Measurements from ENCODE around the gene CORO7.
A peak's percentile ranks its signal among the peaks of the same experiment; 100 is the strongest.

The CORO7 gene

GRCh38 chr16:4416200-4417032, at the start of gene CORO7:
TSS of gene CORO7 (minus strand) at chr16:4416596. CDS start at chr16:4416518, 78 bp downstream.
- intact Hi-C loops (cut with DNase I), result no loop called here

GRCh38 chr16:4463522-4464163, 47.2 kb upstream of the CORO7 start:
- intact Hi-C loops (cut with DNase I), result no loop called here
- DNase-seq, result no peak

More at GRCh38 chr16:4416200-4417032, at the start of gene CORO7:
- DNase-seq, result peak; percentile 95 to 100 (median 99)

- peak in 20 of 42 donors; percentile 15 to 69 (median 36) for DNase-seq
These were observed 45.1 kb upstream of the CORO7 start for GRCh38 chr16:4461250-4462085.

DNA sequence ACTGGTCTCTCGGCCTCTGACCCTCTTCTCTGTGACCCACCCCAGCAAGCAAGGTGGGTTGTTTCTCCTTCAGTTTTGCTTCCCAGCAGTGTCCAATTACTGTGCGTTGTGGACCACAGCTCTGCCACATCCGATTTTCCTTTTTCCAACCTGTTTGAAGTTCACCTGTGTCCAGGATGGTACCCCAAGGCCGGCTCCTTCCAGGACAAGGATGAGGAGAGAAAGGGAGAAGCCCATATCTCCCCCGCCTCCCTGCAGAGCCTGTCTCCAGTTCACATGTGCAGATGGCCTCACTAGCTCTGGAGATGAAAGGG, 44.5 kb upstream of the CORO7 start:
- intact Hi-C loops (cut with DNase I), result no loop called here
- DNase-seq, result peak in 7 of 42 donors; percentile 21 to 53 (median 28)

More at GRCh38 chr16:4461250-4462085, 45.1 kb upstream of the CORO7 start:
- intact Hi-C loops (cut with DNase I), result no loop called here

GRCh38 chr16:4455951-4456350, 39.6 kb upstream of the CORO7 start:
- DNase-seq, result no peak
- intact Hi-C loops (cut with DNase I), result no loop called here

DNA sequence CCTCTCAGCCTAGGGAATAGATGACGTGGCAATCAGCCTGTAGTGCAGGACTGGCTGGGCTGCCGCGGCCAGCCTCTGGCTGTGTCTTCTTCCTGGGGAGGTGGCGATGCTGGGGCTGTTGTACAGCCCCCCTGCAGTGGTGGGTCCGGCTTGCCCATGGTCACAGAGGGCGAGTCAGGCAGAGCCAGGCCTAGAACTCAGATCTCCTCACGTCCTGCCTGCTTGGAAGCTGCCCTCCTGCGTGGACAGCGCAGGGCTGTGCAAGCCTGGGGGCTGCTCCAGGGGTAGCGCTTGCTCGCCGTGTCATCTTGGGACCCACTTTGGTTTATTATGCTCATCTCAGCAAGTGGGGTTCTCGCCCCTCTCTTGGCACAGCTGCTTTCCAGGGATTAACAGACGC, 38.7 kb upstream of the CORO7 start:
- no peak for DNase-seq
- intact Hi-C loops (cut with DNase I), result no loop called here

DNA sequence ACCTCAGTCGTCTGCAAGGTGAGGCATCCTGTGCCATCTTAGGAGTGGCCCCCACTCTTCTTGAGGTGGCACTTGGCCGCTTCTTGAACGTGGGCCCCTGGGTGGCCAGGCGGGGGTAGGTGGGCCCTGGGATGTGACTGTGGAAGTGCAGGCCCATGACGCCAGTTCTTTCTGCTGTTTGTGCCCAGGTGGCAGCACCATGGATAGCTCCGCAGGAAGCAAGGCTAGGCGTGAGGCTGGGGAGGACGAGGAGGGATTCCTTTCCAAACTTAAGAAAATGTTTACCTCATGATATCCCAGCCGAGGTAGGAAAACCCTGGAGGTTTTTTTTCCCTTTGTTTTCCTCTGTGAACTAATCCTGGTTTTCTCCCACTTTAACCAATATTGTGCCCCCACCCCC, 38.2 kb upstream of the CORO7 start:
- intact Hi-C loops (cut with DNase I), result no loop called here
- no peak for DNase-seq

- DNase-seq, result peak in 1 of 42 donors; percentile 38
- intact Hi-C loops (cut with DNase I), result no loop called here
These were observed 36.3 kb upstream of the CORO7 start for GRCh38 chr16:4452674-4453073.

- DNase-seq, result no peak
- intact Hi-C loops (cut with DNase I), result no loop called here
These were observed 34.6 kb upstream of the CORO7 start for GRCh38 chr16:4450931-4451519.

- intact Hi-C loops (cut with DNase I), result no loop called here
- no peak for DNase-seq
These were observed 34.0 kb upstream of the CORO7 start for GRCh38 chr16:4450430-4450829.

GRCh38 chr16:4443986-4444385, 27.6 kb upstream of the CORO7 start:
- peak in 22 of 42 donors; percentile 14 to 76 (median 34) for DNase-seq
- intact Hi-C loops (cut with DNase I), result no loop called here

DNA sequence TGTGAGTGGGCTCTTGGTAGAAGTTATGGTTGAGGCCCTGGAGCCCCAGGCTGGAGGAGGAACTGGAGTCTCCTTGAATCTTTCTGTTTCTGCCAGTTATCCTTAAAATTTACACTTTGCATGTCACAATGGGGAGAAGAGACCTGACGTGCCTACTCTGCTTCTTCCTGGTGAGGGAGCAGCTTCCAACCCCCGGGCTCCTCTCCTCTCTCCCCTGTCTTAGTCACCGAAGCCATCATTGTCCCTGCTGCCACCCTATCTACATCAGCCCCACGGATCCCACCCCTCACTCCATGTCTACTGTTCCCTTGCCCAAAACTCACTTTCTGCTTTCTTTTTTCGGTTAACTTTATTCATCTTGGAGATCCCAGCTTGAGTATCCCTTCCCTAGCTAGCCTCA, 26.9 kb upstream of the CORO7 start:
- DNase-seq, result peak in 34 of 42 donors; percentile 22 to 86 (median 49)
- intact Hi-C loops (cut with DNase I), result no loop called here

DNA sequence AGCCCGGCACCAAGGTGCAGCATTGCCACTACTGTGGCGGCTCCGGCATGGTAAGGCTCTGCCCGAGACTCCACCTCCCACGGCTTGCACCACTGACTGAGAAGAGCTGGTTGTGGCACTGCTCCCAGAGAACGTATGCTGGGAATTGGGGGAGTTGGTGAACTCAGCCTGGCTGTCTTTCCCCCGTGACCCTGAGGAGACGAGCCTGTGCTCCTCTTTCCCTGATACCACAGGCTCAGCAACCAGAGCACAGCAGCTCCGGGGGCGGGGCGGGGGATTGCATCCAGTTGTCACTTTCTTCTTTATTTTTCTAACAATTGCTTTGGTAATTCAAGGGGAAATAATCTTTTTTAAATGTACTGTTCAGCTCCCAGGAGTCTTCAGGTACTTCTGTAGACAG, 26.0 kb upstream of the CORO7 start:
- peak in 24 of 42 donors; percentile 10 to 55 (median 30) for DNase-seq
- intact Hi-C loops (cut with DNase I), result no loop called here

- intact Hi-C loops (cut with DNase I), result no loop called here
- no peak for DNase-seq
These were observed 21.0 kb upstream of the CORO7 start for GRCh38 chr16:4437366-4437765.

DNA sequence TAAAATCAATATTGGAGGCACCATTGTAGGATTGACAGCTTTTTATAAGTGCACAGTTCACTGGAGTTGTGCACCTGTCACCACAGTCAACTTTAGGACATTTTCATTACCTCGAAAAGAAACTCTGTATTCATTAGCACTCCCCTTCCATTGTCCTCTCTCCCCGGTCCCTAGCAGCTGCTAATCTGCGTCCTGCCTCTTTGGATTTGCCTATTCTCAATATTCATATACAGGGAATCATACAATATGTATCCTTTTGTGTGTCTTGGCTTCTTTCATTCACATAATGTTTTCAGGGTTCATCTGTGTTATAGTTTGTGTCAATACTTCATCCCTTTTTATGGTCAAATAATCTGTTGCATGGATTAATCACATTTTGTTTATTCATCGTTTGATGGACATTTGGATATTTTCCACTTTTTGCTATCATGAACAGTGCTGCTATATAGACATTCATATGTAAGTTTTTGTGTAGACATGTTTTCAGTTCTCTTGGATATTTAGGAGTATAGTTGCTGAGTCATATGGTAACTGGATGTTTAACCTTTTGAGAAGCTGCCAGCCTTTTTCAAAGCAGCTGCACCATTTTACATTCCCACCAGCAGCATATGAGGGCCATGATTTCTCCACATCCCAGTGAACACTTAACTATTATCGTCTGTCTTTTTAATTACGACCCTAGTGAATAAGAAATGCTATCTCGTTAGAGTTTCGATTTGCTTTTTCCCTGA, 19.1 kb upstream of the CORO7 start:
- intact Hi-C loops (cut with DNase I), result no loop called here
- no peak for DNase-seq

DNA sequence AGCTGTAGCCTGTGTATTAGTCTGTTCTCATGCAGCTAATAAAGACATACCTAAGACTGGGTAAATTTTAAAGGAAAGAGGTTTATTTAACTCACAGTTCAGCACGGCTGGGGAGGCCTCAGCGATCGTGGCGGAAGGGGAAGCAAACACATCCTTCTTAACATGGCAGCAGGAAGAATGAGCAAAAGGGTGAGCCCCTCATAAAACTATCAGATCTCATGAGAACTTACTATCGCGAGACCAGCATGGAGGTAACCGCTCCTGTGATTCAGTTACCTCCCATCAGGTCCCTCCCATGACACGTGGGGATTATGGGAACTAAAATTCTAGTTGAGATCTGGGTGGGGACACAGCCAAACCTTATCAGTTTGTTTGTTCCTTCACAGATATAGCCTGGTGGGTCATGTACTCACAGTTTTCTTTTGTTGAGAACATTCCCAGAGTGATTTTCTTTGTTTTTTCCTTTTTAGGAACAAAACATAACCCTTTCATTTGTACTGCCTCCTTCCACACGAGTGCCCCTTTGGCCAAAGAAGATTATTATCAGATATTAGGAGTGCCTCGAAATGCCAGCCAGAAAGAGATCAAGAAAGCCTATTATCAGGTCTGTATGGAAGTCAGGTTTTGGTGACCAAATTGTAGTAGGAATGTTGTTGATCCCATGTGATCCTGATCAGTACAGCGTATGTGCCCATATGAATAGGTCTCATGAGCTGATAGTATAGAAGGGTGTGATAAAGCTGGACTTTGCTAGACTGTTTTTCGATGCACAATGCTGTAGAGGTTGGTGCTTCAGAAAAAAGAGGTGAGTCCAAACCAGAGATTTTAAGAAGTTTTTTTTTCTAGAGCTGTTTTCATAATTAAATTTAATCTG, 17.8 kb upstream of the CORO7 start:
- intact Hi-C loops (cut with DNase I), result no loop called here
- no peak for DNase-seq

DNA sequence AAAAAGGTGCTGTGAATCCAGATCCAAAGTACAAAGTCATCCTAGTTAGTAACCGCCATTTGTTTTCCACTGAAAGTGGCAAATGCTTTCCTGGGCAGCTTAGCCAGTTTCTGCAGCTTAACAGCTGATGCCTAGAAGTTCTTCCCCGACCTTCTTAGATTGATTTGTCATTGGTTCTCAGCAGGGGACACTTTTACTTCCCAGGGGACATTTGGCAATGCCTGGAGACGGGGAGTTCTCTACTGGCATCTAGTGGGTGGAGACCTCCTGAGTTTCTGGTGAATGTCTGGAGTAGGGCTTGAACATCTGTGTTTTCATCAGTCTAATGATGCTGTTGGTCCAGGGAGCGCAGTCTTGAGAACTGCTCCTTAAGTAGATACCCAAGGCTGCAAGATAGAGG, 16.8 kb upstream of the CORO7 start:
- intact Hi-C loops (cut with DNase I), result no loop called here
- DNase-seq, result no peak

GRCh38 chr16:4431023-4431422, 14.6 kb upstream of the CORO7 start:
- intact Hi-C loops (cut with DNase I), result no loop called here
- DNase-seq, result no peak

Data from head of caudate nucleus (tissue), 42 donors.